Uterus (tissue), 4 donors: ENCODE results near the gene DYNC1H1. TPM values are rescaled to one million over a fixed set of nuclear protein-coding genes. Genes with fewer than 3 reads are reported as not detected.

Experiments used
- DNase-seq, 2 donors: peaks; one replicate each; pipeline ENCODE4 v3.0.0-alpha.2; 2019 to 2020
- H3K27ac ChIP-seq, 2 donors: fragments of 200-600 bp; sonication (generic); 1 replicate in 1 of 2; 2 replicates in 1 of 2; pipeline ENCODE4 v1.5.1; 2016 to 2018
- H3K27me3 ChIP-seq, 2 donors: fragments of 200-600 bp; sonication (generic); one replicate each; pipeline ENCODE4 v1.5.1; 2018 to 2019; ENCODE audit warnings: control low read depth in 1 of 2
- H3K36me3 ChIP-seq, 2 donors: fragments of 200-600 bp; sonication (generic); one replicate each; pipeline ENCODE4 v1.5.1; 2019; ENCODE audit warnings: control low read depth in 1 of 2
- H3K4me1 ChIP-seq, 2 donors: fragments of 200-600 bp; sonication (generic); one replicate each; pipeline ENCODE4 v1.5.1; 2018 to 2019; ENCODE audit warnings: control low read depth in 1 of 2
- H3K4me3 ChIP-seq, 2 donors: fragments of 200-600 bp; sonication (generic); 1 replicate in 1 of 2; 2 replicates in 1 of 2; pipeline ENCODE4 v1.5.1; 2018 to 2019; ENCODE audit warnings: mild to moderate bottlenecking in 1 of 2
- H3K9me3 ChIP-seq, 2 donors: fragments of 200-600 bp; sonication (generic); one replicate each; pipeline ENCODE4 v1.5.1; 2019; ENCODE audit warnings: control low read depth in 1 of 2
- CTCF ChIP-seq, 4 experiments: fragments of 200-600 bp in 2 of 4; fragments of 450-650 bp in 2 of 4; sonication (generic) in 2 of 4; IDR thresholded peaks; one replicate each; pipeline ENCODE4 v1.5.1; 2016 to 2019; ENCODE audit warnings: antibody characterized with exemption in 4 of 4, mild to moderate bottlenecking in 2 of 4, moderate library complexity in 1 of 4
- POLR2A ChIP-seq, 2 donors: fragments of 450-650 bp; IDR thresholded peaks; one replicate each; pipeline ENCODE4 v1.6.1; 2016; ENCODE audit warnings: antibody characterized with exemption in 2 of 2, mild to moderate bottlenecking in 1 of 2, moderate library complexity in 1 of 2
- intact Hi-C: fragments of 100-400 bp; cut with DNase I; formaldehyde crosslinking; loops from one replicate; pipeline ENCODE4 v1.15.1; 2023; ENCODE audit warnings: low total_unique reads
- total RNA-seq, 4 donors: library from RNA; depleted of rRNA in 3 of 4; stranded (reverse); fragments of >200 nt in 3 of 4; gene quantifications; one replicate each; pipeline versions ENCODE4 v1.1.0 to v1.2.4, GENCODE V29; 2014 to 2023
- donor health status: DM: yes; HTN: yes; CAD: no.

DYNC1H1 gene
- total RNA-seq, 4 donors from 2014 or later = 251 to 634 (median 479) TPM

GRCh38 chr14:101944451-101944850 is 19.9 kb upstream of the DYNC1H1 start:
- peaks cover 0 to 8% of the 10 kb centered on the region in 2 donors for H3K4me1 ChIP-seq
- no peak overlapping the region for H3K27ac ChIP-seq
- H3K9me3 ChIP-seq = no peaks in the 10 kb centered on the region
- DNase-seq = no peak
- H3K27me3 ChIP-seq = no peaks in the 10 kb centered on the region
- H3K36me3 ChIP-seq = no peaks in the 10 kb centered on the region
- no peak overlapping the region for H3K4me3 ChIP-seq
- intact Hi-C loops = no loop called here
- TF ChIP-seq CTCF (IDR thresholded peaks at IDR 0.05) = no peak

- TF ChIP-seq CTCF (IDR thresholded peaks at IDR 0.05) = no peak
- no peak for TF ChIP-seq POLR2A (IDR thresholded peaks at IDR 0.05)
- Histone ChIP-seq H3K36me3 (no peaks in the 10 kb centered on the region), H3K4me3 (no peak overlapping the region), H3K9me3 (no peaks in the 10 kb centered on the region), H3K27ac (no peak overlapping the region), H3K27me3 (no peaks in the 10 kb centered on the region), H3K4me1 (peaks cover 0 to 8% of the 10 kb centered on the region in 2 donors)
- no peak for DNase-seq
- intact Hi-C loops = no loop called here
These were observed 19.2 kb upstream of the DYNC1H1 start for GRCh38 chr14:101945171-101945570.

GRCh38 chr14:101947577-101947903 is 16.8 kb upstream of the DYNC1H1 start:
- no peak for DNase-seq
- TF ChIP-seq CTCF (IDR thresholded peaks at IDR 0.05) = no peak
- no peak for TF ChIP-seq POLR2A (IDR thresholded peaks at IDR 0.05)
- Histone ChIP-seq H3K27ac (peak overlapping the region; percentile 96 to 97), H3K36me3 (no peaks in the 10 kb centered on the region), H3K27me3 (no peaks in the 10 kb centered on the region), H3K4me1 (peaks cover 0 to 8% of the 10 kb centered on the region in 2 donors), H3K9me3 (no peaks in the 10 kb centered on the region), H3K4me3 (peak overlapping the region; percentile 70)
- intact Hi-C loops = no loop called here

GRCh38 chr14:101947904-101948665 is 16.3 kb upstream of the DYNC1H1 start:
- H3K4me3 ChIP-seq = peak overlapping the region; percentile 70
- H3K27ac ChIP-seq = peak overlapping the region; percentile 96 to 97
- no peaks in the 10 kb centered on the region for H3K9me3 ChIP-seq
- TF ChIP-seq POLR2A (IDR thresholded peaks at IDR 0.05) (peak; percentile 85 to 92), CTCF (IDR thresholded peaks at IDR 0.05) (peak in 2 of 4 experiments; percentile 10 to 33)
- H3K36me3 ChIP-seq = no peaks in the 10 kb centered on the region
- H3K4me1 ChIP-seq = peaks cover 0 to 8% of the 10 kb centered on the region in 2 donors
- DNase-seq = peak; percentile 100
- intact Hi-C loops = no loop called here
- no peaks in the 10 kb centered on the region for H3K27me3 ChIP-seq

GRCh38 chr14:101948666-101949216 is 15.6 kb upstream of the DYNC1H1 start:
- intact Hi-C loops = no loop called here
- no peaks in the 10 kb centered on the region for H3K36me3 ChIP-seq
- no peaks in the 10 kb centered on the region for H3K9me3 ChIP-seq
- H3K27me3 ChIP-seq = no peaks in the 10 kb centered on the region
- peak overlapping the region; percentile 70 for H3K4me3 ChIP-seq
- no peak for DNase-seq
- H3K4me1 ChIP-seq = peaks cover 0 to 8% of the 10 kb centered on the region in 2 donors
- TF ChIP-seq POLR2A (IDR thresholded peaks at IDR 0.05) (no peak), CTCF (IDR thresholded peaks at IDR 0.05) (no peak)
- H3K27ac ChIP-seq = peak overlapping the region; percentile 93 to 97
